Panc1 (cell line): ENCODE results near the gene CELF1. TPM values are rescaled to one million over a fixed set of nuclear protein-coding genes. Genes with fewer than 3 reads are reported as not detected.

Experiments
- ATAC-seq: fragments of 200-7000 bp; cut with Tn5 transposase; 2 replicates; pipeline ENCODE4 v1.9.1; 2020; ENCODE audit warnings: mild to moderate bottlenecking, moderate library complexity
- BruUV-seq: library from RNA; stranded (reverse); fragments of 400-500 nt; replicated peaks from 2 replicates; lab custom pipeline; 2021; lab: Mats Ljungman, UMichigan
- CTCF ChIA-PET: fragments of 300-600 bp; sonication (Branson Sonifier 250); formaldehyde crosslinking; loops from one replicate; lab custom pipeline; 2022; ENCODE audit warnings: antibody characterized with exemption; lab: Charles Lee
- POLR2A ChIA-PET: fragments of 300-600 bp; sonication (Branson Sonifier 250); formaldehyde crosslinking; loops from one replicate; lab custom pipeline; 2022; ENCODE audit warnings: antibody characterized with exemption; lab: Charles Lee
- DNase-seq: peaks from one replicate; pipeline ENCODE4 v3.0.0-alpha.2; 2010; ENCODE audit warnings: low read depth, low spot score
- H3K27ac ChIP-seq: 2 replicates; pipeline ENCODE4 v1.5.1; 2011; ENCODE audit warnings: mild to moderate bottlenecking, low read length, inconsistent platforms
- H3K27me3 ChIP-seq: fragments of 200-500 bp; sonication (Bioruptor generic); 2 replicates; pipeline ENCODE4 v1.6.0; 2014; ENCODE audit warnings: low read length, inconsistent platforms; ENCODE audit not compliant: control insufficient read depth, insufficient read depth
- H3K36me3 ChIP-seq: fragments of 200-500 bp; sonication (Bioruptor generic); 2 replicates; pipeline ENCODE4 v1.5.1; 2014; ENCODE audit warnings: inconsistent platforms, mild to moderate bottlenecking, low read length, moderate library complexity; ENCODE audit not compliant: control insufficient read depth, insufficient read depth
- H3K4me1 ChIP-seq: 2 replicates; pipeline ENCODE4 v1.5.1; 2011; ENCODE audit warnings: inconsistent platforms, mild to moderate bottlenecking, low read length, moderate library complexity; ENCODE audit not compliant: control insufficient read depth, insufficient read depth
- H3K4me3 ChIP-seq, 2 experiments: 2 replicates each; pipeline ENCODE4 v1.5.1; 2011 to 2012; ENCODE audit warnings: low read depth in 2 of 2, low read length in 2 of 2, mild to moderate bottlenecking in 2 of 2, inconsistent platforms in 1 of 2, moderate library complexity in 1 of 2
- H3K9me3 ChIP-seq: fragments of 200-500 bp; sonication (Bioruptor generic); 2 replicates; pipeline ENCODE4 v1.5.1; 2014; ENCODE audit warnings: low read depth, mild to moderate bottlenecking, inconsistent platforms, low read length, moderate library complexity; ENCODE audit not compliant: control insufficient read depth, insufficient read depth
- POLR2AphosphoS5 ChIP-seq: IDR thresholded peaks from 2 replicates; pipeline ENCODE4 v1.6.1; 2012; ENCODE audit warnings: mild to moderate bottlenecking, low read depth, low read length, moderate library complexity
- SIN3A ChIP-seq: IDR thresholded peaks from 2 replicates; pipeline ENCODE4 v1.6.1; 2012; ENCODE audit warnings: low read depth, mild to moderate bottlenecking, low read length, moderate library complexity, borderline replicate concordance; ENCODE audit not compliant: insufficient read depth
- TCF7L2 ChIP-seq: IDR thresholded peaks from 2 replicates; pipeline ENCODE4 v1.6.1; 2011; ENCODE audit warnings: mild to moderate bottlenecking, low read depth, low read length, inconsistent platforms
- in situ Hi-C: cut with HindIII; loops from 2 replicates; pipeline ENCODE4 v1.10.0; 2016; ENCODE audit warnings: low sequenced_read_pairs, low pct_unique_long_range_greater_than_20kb
- intact Hi-C: fragments of 100-400 bp; cut with micrococcal nuclease; formaldehyde crosslinking; loops from one replicate; pipeline ENCODE4 v1.10.0; 2022; ENCODE audit not compliant: unreplicated experiment
- total RNA-seq: library from RNA; stranded (reverse); gene quantifications from one replicate; pipeline ENCODE4 v1.2.1, GENCODE V29; 2021; ENCODE audit not compliant: unreplicated experiment
- TF ChIP-seq, protein P1 (sequence below): fragments of 450-650 bp; IDR thresholded peaks from 2 replicates; pipeline ENCODE4 v1.5.1; 2017; ENCODE audit warnings: mild to moderate bottlenecking
- TF ChIP-seq, protein P2 (sequence below), 2 experiments: IDR thresholded peaks; 2 replicates each; pipeline ENCODE4 v1.6.1; 2011 to 2012; ENCODE audit warnings: low read depth in 2 of 2, control low read depth in 1 of 2, low read length in 1 of 2, mild to moderate bottlenecking in 1 of 2, moderate library complexity in 1 of 2; ENCODE audit not compliant: insufficient read depth in 1 of 2

The CELF1 gene
- total RNA-seq, 1 experiment from 2014 or later = 160 TPM

DNA sequence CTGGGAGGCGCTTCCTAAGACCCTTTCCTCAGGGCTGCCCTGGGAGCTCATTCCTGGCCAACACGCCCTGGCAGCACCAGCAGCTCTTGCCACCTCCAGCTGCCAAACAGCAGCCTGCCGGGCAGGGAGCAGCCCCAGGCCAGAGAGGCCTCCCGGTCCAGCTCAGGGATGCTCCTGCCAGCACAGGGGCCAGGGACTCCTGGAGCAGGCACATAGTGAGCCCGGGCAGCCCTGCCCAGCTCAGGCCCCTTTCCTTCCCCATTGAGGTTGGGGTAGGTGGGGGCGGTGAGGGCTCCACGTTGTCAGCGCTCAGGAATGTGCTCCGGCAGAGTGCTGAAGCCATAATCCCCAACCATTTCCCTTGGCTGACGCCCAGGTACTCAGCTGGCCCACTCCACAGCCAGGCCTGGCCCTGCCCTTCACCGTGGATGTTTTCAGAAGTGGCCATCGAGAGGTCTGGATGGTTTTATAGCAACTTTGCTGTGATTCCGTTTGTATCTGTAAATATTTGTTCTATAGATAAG lies 136.9 kb downstream of the CELF1 start:
- Histone ChIP-seq H3K4me3 (no peak overlapping the region), H3K4me1 (peaks cover 26% of the 10 kb centered on the region), H3K9me3 (no peaks in the 10 kb centered on the region), H3K27ac (peak overlapping the region; percentile 53), H3K27me3 (no peaks in the 10 kb centered on the region), H3K36me3 (no peaks in the 10 kb centered on the region)
- ChIA-PET CTCF (no interaction called here), POLR2A (no interaction called here)
- in situ Hi-C loops (no loop called here), intact Hi-C loops (no loop called here)
- DNase-seq (peak; percentile 18), ATAC-seq (peak; percentile 75)
- no TSS peak for BruUV-seq
- TF ChIP-seq SIN3A (0 out of 2 replicates have a peak, but pooled peaks have one; percentile 31), TCF7L2 (no peak; the same call in 1 of the 2 replicates), POLR2AphosphoS5 (peak; percentile 87)
- TF ChIP-seq, protein P1, sequence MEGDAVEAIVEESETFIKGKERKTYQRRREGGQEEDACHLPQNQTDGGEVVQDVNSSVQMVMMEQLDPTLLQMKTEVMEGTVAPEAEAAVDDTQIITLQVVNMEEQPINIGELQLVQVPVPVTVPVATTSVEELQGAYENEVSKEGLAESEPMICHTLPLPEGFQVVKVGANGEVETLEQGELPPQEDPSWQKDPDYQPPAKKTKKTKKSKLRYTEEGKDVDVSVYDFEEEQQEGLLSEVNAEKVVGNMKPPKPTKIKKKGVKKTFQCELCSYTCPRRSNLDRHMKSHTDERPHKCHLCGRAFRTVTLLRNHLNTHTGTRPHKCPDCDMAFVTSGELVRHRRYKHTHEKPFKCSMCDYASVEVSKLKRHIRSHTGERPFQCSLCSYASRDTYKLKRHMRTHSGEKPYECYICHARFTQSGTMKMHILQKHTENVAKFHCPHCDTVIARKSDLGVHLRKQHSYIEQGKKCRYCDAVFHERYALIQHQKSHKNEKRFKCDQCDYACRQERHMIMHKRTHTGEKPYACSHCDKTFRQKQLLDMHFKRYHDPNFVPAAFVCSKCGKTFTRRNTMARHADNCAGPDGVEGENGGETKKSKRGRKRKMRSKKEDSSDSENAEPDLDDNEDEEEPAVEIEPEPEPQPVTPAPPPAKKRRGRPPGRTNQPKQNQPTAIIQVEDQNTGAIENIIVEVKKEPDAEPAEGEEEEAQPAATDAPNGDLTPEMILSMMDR = no peak
- TF ChIP-seq, protein P2, sequence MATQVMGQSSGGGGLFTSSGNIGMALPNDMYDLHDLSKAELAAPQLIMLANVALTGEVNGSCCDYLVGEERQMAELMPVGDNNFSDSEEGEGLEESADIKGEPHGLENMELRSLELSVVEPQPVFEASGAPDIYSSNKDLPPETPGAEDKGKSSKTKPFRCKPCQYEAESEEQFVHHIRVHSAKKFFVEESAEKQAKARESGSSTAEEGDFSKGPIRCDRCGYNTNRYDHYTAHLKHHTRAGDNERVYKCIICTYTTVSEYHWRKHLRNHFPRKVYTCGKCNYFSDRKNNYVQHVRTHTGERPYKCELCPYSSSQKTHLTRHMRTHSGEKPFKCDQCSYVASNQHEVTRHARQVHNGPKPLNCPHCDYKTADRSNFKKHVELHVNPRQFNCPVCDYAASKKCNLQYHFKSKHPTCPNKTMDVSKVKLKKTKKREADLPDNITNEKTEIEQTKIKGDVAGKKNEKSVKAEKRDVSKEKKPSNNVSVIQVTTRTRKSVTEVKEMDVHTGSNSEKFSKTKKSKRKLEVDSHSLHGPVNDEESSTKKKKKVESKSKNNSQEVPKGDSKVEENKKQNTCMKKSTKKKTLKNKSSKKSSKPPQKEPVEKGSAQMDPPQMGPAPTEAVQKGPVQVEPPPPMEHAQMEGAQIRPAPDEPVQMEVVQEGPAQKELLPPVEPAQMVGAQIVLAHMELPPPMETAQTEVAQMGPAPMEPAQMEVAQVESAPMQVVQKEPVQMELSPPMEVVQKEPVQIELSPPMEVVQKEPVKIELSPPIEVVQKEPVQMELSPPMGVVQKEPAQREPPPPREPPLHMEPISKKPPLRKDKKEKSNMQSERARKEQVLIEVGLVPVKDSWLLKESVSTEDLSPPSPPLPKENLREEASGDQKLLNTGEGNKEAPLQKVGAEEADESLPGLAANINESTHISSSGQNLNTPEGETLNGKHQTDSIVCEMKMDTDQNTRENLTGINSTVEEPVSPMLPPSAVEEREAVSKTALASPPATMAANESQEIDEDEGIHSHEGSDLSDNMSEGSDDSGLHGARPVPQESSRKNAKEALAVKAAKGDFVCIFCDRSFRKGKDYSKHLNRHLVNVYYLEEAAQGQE (IDR thresholded peaks at IDR 0.05; ENCODE audit: insufficient read depth in 1 of 2, low read depth in 2 of 2, low read length in 1 of 2) = no peak

Other genes with a start within 250 kb of the CELF1 start
- gene MYBPC3, start 200.4 kb downstream of the CELF1 start, total RNA-seq = not detected
- 0.31 TPM for gene SPI1, start 174.6 kb downstream of the CELF1 start, total RNA-seq
- gene SLC39A13, start 144.5 kb downstream of the CELF1 start, total RNA-seq = 50.2 TPM
- gene PSMC3, start 126.7 kb downstream of the CELF1 start, total RNA-seq = 181 TPM
- gene RAPSN, start 104.0 kb downstream of the CELF1 start, total RNA-seq = 1.8 TPM
- 81.0 TPM for gene PTPMT1, start 12.5 kb upstream of the CELF1 start, total RNA-seq
- 23.2 TPM for gene KBTBD4, start 25.8 kb upstream of the CELF1 start, total RNA-seq
- gene NDUFS3, start 25.9 kb upstream of the CELF1 start, total RNA-seq = 135 TPM
- gene FAM180B, start 33.5 kb upstream of the CELF1 start, total RNA-seq = not detected
- gene C1QTNF4, start 41.3 kb upstream of the CELF1 start, total RNA-seq = not detected
- gene MTCH2, start 89.4 kb upstream of the CELF1 start, total RNA-seq = 230 TPM
- gene AGBL2, start 162.2 kb upstream of the CELF1 start, total RNA-seq = 6.8 TPM
- gene FNBP4, start 214.2 kb upstream of the CELF1 start, total RNA-seq = 68.3 TPM